GM23338 (cell line): ENCODE results near the gene OCA2. TPM values are rescaled to one million over a fixed set of nuclear protein-coding genes. Genes with fewer than 3 reads are reported as not detected.

ENCODE experiments used
- ATAC-seq: fragments of 200-7000 bp; cut with Tn5 transposase; 3 replicates; pipeline ENCODE4 v1.9.1; 2020
- DNase-seq: peaks from one replicate; pipeline ENCODE4 v3.0.0-alpha.2; 2015; ENCODE audit warnings: low spot score
- H2AFZ ChIP-seq: fragments of 200-600 bp; sonication (generic); 2 replicates; pipeline ENCODE4 v1.8.0; 2016; ENCODE audit warnings: antibody characterized with exemption, mild to moderate bottlenecking, moderate library complexity
- H3F3A ChIP-seq: fragments of 200-600 bp; sonication (generic); replicated peaks from 2 replicates; pipeline ENCODE4 v1.8.0; 2017; ENCODE audit warnings: antibody characterized with exemption, mixed run types, low read depth
- H3K27ac ChIP-seq: fragments of 200-600 bp; sonication (generic); 2 replicates; pipeline ENCODE4 v1.6.1; 2016; ENCODE audit warnings: low read depth
- H3K27me3 ChIP-seq: fragments of 200-600 bp; sonication (generic); 2 replicates; pipeline ENCODE4 v1.8.0; 2016; ENCODE audit warnings: mild to moderate bottlenecking, mixed run types, moderate library complexity; ENCODE audit not compliant: insufficient read depth
- H3K36me3 ChIP-seq: fragments of 200-600 bp; sonication (generic); 2 replicates; pipeline ENCODE4 v1.8.0; 2016; ENCODE audit warnings: mild to moderate bottlenecking; ENCODE audit not compliant: insufficient read depth
- H3K4me1 ChIP-seq: fragments of 200-600 bp; sonication (generic); 2 replicates; pipeline ENCODE4 v1.8.0; 2016; ENCODE audit warnings: mild to moderate bottlenecking, moderate library complexity; ENCODE audit not compliant: insufficient read depth
- H3K4me2 ChIP-seq: fragments of 200-600 bp; sonication (generic); 2 replicates; pipeline ENCODE4 v1.7.1; 2017; ENCODE audit warnings: mixed run types
- H3K4me3 ChIP-seq: fragments of 200-600 bp; sonication (generic); 2 replicates; pipeline ENCODE4 v1.6.1; 2016; ENCODE audit warnings: mixed run types
- H3K79me2 ChIP-seq: fragments of 200-600 bp; sonication (generic); replicated peaks from 2 replicates; pipeline ENCODE4 v1.8.0; 2017; ENCODE audit warnings: mild to moderate bottlenecking; ENCODE audit not compliant: insufficient read depth
- H3K9me2 ChIP-seq: fragments of 200-600 bp; sonication (generic); 2 replicates; pipeline ENCODE4 v1.8.0; 2017; ENCODE audit not compliant: insufficient read depth
- H4K20me1 ChIP-seq: fragments of 200-600 bp; sonication (generic); replicated peaks from 2 replicates; pipeline ENCODE4 v1.8.0; 2017; ENCODE audit warnings: mild to moderate bottlenecking; ENCODE audit not compliant: insufficient read depth
- H3K27ac Mint-ChIP-seq: 2 replicates; pipeline ENCODE4 v1.8.0; 2020; ENCODE audit warnings: inconsistent platforms, mild to moderate bottlenecking, moderate library complexity, mixed read lengths
- H3K27me3 Mint-ChIP-seq: 3 replicates; pipeline ENCODE4 v1.8.0; 2022; ENCODE audit warnings: low read depth, mild to moderate bottlenecking, moderate library complexity, mixed read lengths, inconsistent platforms; ENCODE audit not compliant: insufficient read depth, poor library complexity
- H3K36me3 Mint-ChIP-seq: 3 replicates; pipeline ENCODE4 v1.8.0; 2021; ENCODE audit warnings: low read depth, mild to moderate bottlenecking, inconsistent platforms, moderate library complexity, mixed read lengths
- H3K4me1 Mint-ChIP-seq: 3 replicates; pipeline ENCODE4 v1.8.0; 2020; ENCODE audit warnings: mild to moderate bottlenecking, inconsistent platforms, mixed read lengths
- H3K4me3 Mint-ChIP-seq: 3 replicates; pipeline ENCODE4 v1.8.0; 2021; ENCODE audit warnings: moderate library complexity, mild to moderate bottlenecking, inconsistent platforms, mixed read lengths
- H3K9me3 Mint-ChIP-seq: 3 replicates; pipeline ENCODE4 v1.8.0; 2020; ENCODE audit warnings: moderate library complexity, mild to moderate bottlenecking, inconsistent platforms, mixed read lengths
- CREB1 ChIP-seq: fragments of 250-450 bp; sonication (Bioruptor Pico); IDR thresholded peaks from 2 replicates; pipeline ENCODE4 v1.5.0; 2020; ENCODE audit warnings: low read depth, mild to moderate bottlenecking, moderate library complexity
- CTCF ChIP-seq, 2 experiments: fragments of 200-600 bp in 1 of 2; sonication (generic) in 1 of 2; conservative IDR thresholded peaks; 2 replicates each; pipeline versions ENCODE4 v1.5.1 to v1.6.1; 2016 to 2017; ENCODE audit warnings: antibody characterized with exemption in 2 of 2, low read depth in 2 of 2, mild to moderate bottlenecking in 2 of 2, moderate library complexity in 1 of 2
- EZH2 ChIP-seq: fragments of 200-600 bp; sonication (generic); IDR thresholded peaks from one replicate; pipeline ENCODE4 v1.8.0; 2017; ENCODE audit warnings: antibody characterized with exemption, mild to moderate bottlenecking, low read depth; ENCODE audit not compliant: unreplicated experiment
- EZH2phosphoT487 ChIP-seq: fragments of 200-600 bp; sonication (generic); IDR thresholded peaks from one replicate; pipeline ENCODE4 v1.8.1; 2018; ENCODE audit warnings: antibody characterized with exemption; ENCODE audit not compliant: unreplicated experiment
- JUNB ChIP-seq: IDR thresholded peaks from one replicate; pipeline ENCODE4 v1.6.1; 2016; ENCODE audit warnings: antibody characterized with exemption; ENCODE audit not compliant: unreplicated experiment
- POLR2AphosphoS5 ChIP-seq: IDR thresholded peaks from 2 replicates; pipeline ENCODE4 v1.6.1; 2016; ENCODE audit warnings: antibody characterized with exemption, low read depth
- REST ChIP-seq: IDR thresholded peaks from one replicate; pipeline ENCODE4 v1.6.1; 2018; ENCODE audit warnings: antibody characterized with exemption; ENCODE audit not compliant: unreplicated experiment
- STAT1 ChIP-seq: IDR thresholded peaks from one replicate; pipeline ENCODE4 v1.6.1; 2016; ENCODE audit warnings: antibody characterized with exemption; ENCODE audit not compliant: unreplicated experiment
- ZNF114 ChIP-seq: fragments of 250-450 bp; sonication (Bioruptor Pico); IDR thresholded peaks from 2 replicates; pipeline ENCODE4 v1.5.0; 2020; ENCODE audit warnings: mild to moderate bottlenecking, moderate library complexity
- ZNF331 ChIP-seq: fragments of 250-450 bp; sonication (Bioruptor Pico); IDR thresholded peaks from 2 replicates; pipeline ENCODE4 v1.5.0; 2020; ENCODE audit warnings: low read depth, mild to moderate bottlenecking, moderate library complexity
- polyA plus RNA-seq: library from polyadenylated mRNA; unstranded; fragments of >200 nt; fragmentation: Nextera tagmentation; extraction: Ambion mirVana; gene quantifications from 2 replicates; pipeline ENCODE4 v1.2.1, GENCODE V29; 2016
- total RNA-seq: library from RNA; depleted of rRNA; stranded (reverse); fragments of >200 nt; shearing (Covaris generic); gene quantifications from 2 replicates; pipeline ENCODE4 v1.2.3, GENCODE V29; 2014
- TF ChIP-seq, protein P1 (sequence below): IDR thresholded peaks from 2 replicates; pipeline ENCODE4 v1.6.1; 2016; ENCODE audit warnings: antibody characterized with exemption

The OCA2 gene
- total and polyA plus RNA-seq, 2 experiments from 2014 or later, result 0.40 to 0.69 TPM

GRCh38 chr15:28118083-28118482 is 19.0 kb upstream of the OCA2 start (continued):
- no peak for TF ChIP-seq REST
- TF ChIP-seq, protein P1, sequence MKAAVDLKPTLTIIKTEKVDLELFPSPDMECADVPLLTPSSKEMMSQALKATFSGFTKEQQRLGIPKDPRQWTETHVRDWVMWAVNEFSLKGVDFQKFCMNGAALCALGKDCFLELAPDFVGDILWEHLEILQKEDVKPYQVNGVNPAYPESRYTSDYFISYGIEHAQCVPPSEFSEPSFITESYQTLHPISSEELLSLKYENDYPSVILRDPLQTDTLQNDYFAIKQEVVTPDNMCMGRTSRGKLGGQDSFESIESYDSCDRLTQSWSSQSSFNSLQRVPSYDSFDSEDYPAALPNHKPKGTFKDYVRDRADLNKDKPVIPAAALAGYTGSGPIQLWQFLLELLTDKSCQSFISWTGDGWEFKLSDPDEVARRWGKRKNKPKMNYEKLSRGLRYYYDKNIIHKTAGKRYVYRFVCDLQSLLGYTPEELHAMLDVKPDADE, result no peak

GRCh38 chr15:28117432-28117990 is 18.4 kb upstream of the OCA2 start:
- peaks cover 8% of the 10 kb centered on the region; the same call in 1 of the 2 replicates for H3K36me3 ChIP-seq
- no peaks in the 10 kb centered on the region for H3K79me2 ChIP-seq
- no peak overlapping the region for H3K4me2 ChIP-seq
- H3K9me2 ChIP-seq, result no peaks in the 10 kb centered on the region
- Mint-ChIP-seq H3K4me1 (no peaks in the 10 kb centered on the region), H3K27ac (peak overlapping the region; percentile 70; the same call in 1 of the 2 replicates), H3K27me3 (peaks cover 9% of the 10 kb centered on the region), H3K4me3 (no peak overlapping the region), H3K36me3 (peaks cover 75% of the 10 kb centered on the region), H3K9me3 (no peaks in the 10 kb centered on the region)
- ATAC-seq (no peak), DNase-seq (no peak)
- no peaks in the 10 kb centered on the region for H3F3A ChIP-seq
- no peak overlapping the region for H2AFZ ChIP-seq
- no peak overlapping the region for H3K4me3 ChIP-seq
- no peaks in the 10 kb centered on the region for H3K4me1 ChIP-seq
- H3K27me3 ChIP-seq, result no peaks in the 10 kb centered on the region
- no peak overlapping the region for H3K27ac ChIP-seq
- H4K20me1 ChIP-seq, result no peaks in the 10 kb centered on the region; the same call in 1 of the 2 replicates
- TF ChIP-seq CTCF (conservative IDR thresholded peaks at IDR 0.05; ENCODE audit: low read depth in 2 of 2) (no peak), CREB1 (CRISPR knock-in tag) (no peak), POLR2AphosphoS5 (no peak), REST (no peak), ZNF114 (CRISPR knock-in tag) (no peak), EZH2 (no peak), EZH2phosphoT487 (no peak), JUNB (no peak), STAT1 (no peak), ZNF331 (CRISPR knock-in tag) (no peak)
